WTC11 (cell line): ENCODE results near the gene ARHGAP25. TPM values are rescaled to one million over a fixed set of nuclear protein-coding genes. Genes with fewer than 3 reads are reported as not detected.

Experiments
- ATAC-seq: fragments of 200-7000 bp; cut with Tn5 transposase; 2 replicates; pipeline ENCODE4 v1.10.0; 2021; ENCODE audit warnings: mild to moderate bottlenecking, moderate library complexity
- CTCF ChIA-PET: fragments of 300-600 bp; sonication (Branson Sonifier 250); formaldehyde crosslinking; loops from one replicate; lab custom pipeline; 2021; ENCODE audit warnings: antibody characterized with exemption; lab: Charles Lee
- POLR2A ChIA-PET: fragments of 350-600 bp; sonication (Branson Sonifier 250); formaldehyde crosslinking; loops from one replicate; lab custom pipeline; 2021; ENCODE audit warnings: antibody characterized with exemption; lab: Charles Lee
- DNase-seq: peaks from one replicate; pipeline ENCODE4 v3.0.0; 2021; ENCODE audit warnings: low spot score
- H3K27ac Mint-ChIP-seq: 2 replicates; pipeline ENCODE4 v1.8.0; 2021; ENCODE audit warnings: mixed read lengths
- H3K27me3 Mint-ChIP-seq: 2 replicates; pipeline ENCODE4 v1.8.0; 2021; ENCODE audit warnings: low read depth, mild to moderate bottlenecking, moderate library complexity, mixed read lengths
- H3K36me3 Mint-ChIP-seq: 2 replicates; pipeline ENCODE4 v1.8.0; 2021; ENCODE audit warnings: mixed read lengths
- H3K4me1 Mint-ChIP-seq: 2 replicates; pipeline ENCODE4 v1.8.0; 2022; ENCODE audit warnings: mixed read lengths
- H3K4me3 Mint-ChIP-seq: 2 replicates; pipeline ENCODE4 v1.8.0; 2021; ENCODE audit warnings: mild to moderate bottlenecking, moderate library complexity, mixed read lengths
- H3K9me3 Mint-ChIP-seq: 2 replicates; pipeline ENCODE4 v1.8.0; 2021; ENCODE audit warnings: mixed read lengths
- CBFB ChIP-seq: sonication (generic); formaldehyde crosslinking; IDR thresholded peaks from 2 replicates; pipeline ENCODE4 v1.8.1; 2022; ENCODE audit warnings: mild to moderate bottlenecking, low read depth, missing genetic modification reagents
- FOXK1 ChIP-seq: sonication (generic); formaldehyde crosslinking; IDR thresholded peaks from 2 replicates; pipeline ENCODE4 v1.8.0; 2022; ENCODE audit warnings: mild to moderate bottlenecking, moderate library complexity, missing genetic modification reagents
- HMGA2 ChIP-seq: fragments of 250-450 bp; sonication (Bioruptor Pico); IDR thresholded peaks from 2 replicates; pipeline ENCODE4 v1.4.0; 2021; ENCODE audit warnings: mild to moderate bottlenecking, moderate library complexity
- IRF1 ChIP-seq: sonication (generic); formaldehyde crosslinking; IDR thresholded peaks from 2 replicates; pipeline ENCODE4 v1.8.0; 2023; ENCODE audit warnings: missing genetic modification reagents
- JUN ChIP-seq: sonication (generic); formaldehyde crosslinking; IDR thresholded peaks from 2 replicates; pipeline ENCODE4 v1.8.0; 2023; ENCODE audit warnings: mild to moderate bottlenecking, missing genetic modification reagents
- MXD4 ChIP-seq: fragments of 250-450 bp; sonication (Bioruptor Pico); IDR thresholded peaks from 2 replicates; pipeline ENCODE4 v1.8.0; 2021; ENCODE audit warnings: mild to moderate bottlenecking, moderate library complexity, borderline replicate concordance
- NFATC4 ChIP-seq: fragments of 250-450 bp; sonication (Bioruptor Pico); IDR thresholded peaks from 2 replicates; pipeline ENCODE4 v1.9.0; 2021; ENCODE audit warnings: mild to moderate bottlenecking
- NR2C2 ChIP-seq: sonication (generic); formaldehyde crosslinking; IDR thresholded peaks from 2 replicates; pipeline ENCODE4 v1.8.0; 2022; ENCODE audit warnings: mild to moderate bottlenecking, missing genetic modification reagents
- PRDM15 ChIP-seq: sonication (generic); formaldehyde crosslinking; IDR thresholded peaks from 2 replicates; pipeline ENCODE4 v1.8.0; 2022; ENCODE audit warnings: missing genetic modification reagents
- PRRX2 ChIP-seq: fragments of 250-450 bp; sonication (Bioruptor Pico); IDR thresholded peaks from 2 replicates; pipeline ENCODE4 v1.8.0; 2021; ENCODE audit warnings: mild to moderate bottlenecking
- RELA ChIP-seq: sonication (generic); formaldehyde crosslinking; IDR thresholded peaks from 2 replicates; pipeline ENCODE4 v1.8.1; 2022; ENCODE audit warnings: missing genetic modification reagents, mild to moderate bottlenecking, borderline replicate concordance
- RORB ChIP-seq: fragments of 250-450 bp; sonication (Bioruptor Pico); IDR thresholded peaks from 2 replicates; pipeline ENCODE4 v1.9.0; 2021; ENCODE audit warnings: mild to moderate bottlenecking
- TEAD1 ChIP-seq: sonication (generic); formaldehyde crosslinking; IDR thresholded peaks from 2 replicates; pipeline ENCODE4 v1.8.0; 2022; ENCODE audit warnings: mild to moderate bottlenecking, missing genetic modification reagents
- TEAD4 ChIP-seq: sonication (generic); formaldehyde crosslinking; IDR thresholded peaks from 2 replicates; pipeline ENCODE4 v1.8.0; 2022; ENCODE audit warnings: mild to moderate bottlenecking, missing genetic modification reagents
- ZBTB21 ChIP-seq: sonication (generic); formaldehyde crosslinking; IDR thresholded peaks from 2 replicates; pipeline ENCODE4 v1.8.1; 2023; ENCODE audit warnings: mild to moderate bottlenecking, missing genetic modification reagents, borderline replicate concordance
- ZNF219 ChIP-seq: sonication (generic); formaldehyde crosslinking; IDR thresholded peaks from 2 replicates; pipeline ENCODE4 v1.8.0; 2023; ENCODE audit warnings: missing genetic modification reagents, mild to moderate bottlenecking, borderline replicate concordance
- ZNF232 ChIP-seq: sonication (generic); formaldehyde crosslinking; IDR thresholded peaks from 2 replicates; pipeline ENCODE4 v1.8.0; 2022; ENCODE audit warnings: mild to moderate bottlenecking, missing genetic modification reagents
- ZNF263 ChIP-seq: sonication (generic); formaldehyde crosslinking; IDR thresholded peaks from 2 replicates; pipeline ENCODE4 v1.8.1; 2022; ENCODE audit warnings: low read depth, mild to moderate bottlenecking, moderate library complexity, missing genetic modification reagents
- ZNF423 ChIP-seq: fragments of 250-450 bp; sonication (Bioruptor Pico); IDR thresholded peaks from 2 replicates; pipeline ENCODE4 v2.1.2; 2022; ENCODE audit warnings: mild to moderate bottlenecking, moderate library complexity
- total RNA-seq: library from RNA; stranded (reverse); gene quantifications from 3 replicates; pipeline ENCODE4 v1.2.3, GENCODE V29; 2021
- TF ChIP-seq, protein P1 (sequence below): fragments of 250-450 bp; sonication (Bioruptor Pico); IDR thresholded peaks from 2 replicates; pipeline ENCODE4 v1.9.0; 2021; ENCODE audit warnings: mild to moderate bottlenecking
- TF ChIP-seq, protein P2 (sequence below): sonication (generic); formaldehyde crosslinking; IDR thresholded peaks from 2 replicates; pipeline ENCODE4 v1.8.1; 2023; ENCODE audit warnings: mild to moderate bottlenecking, missing genetic modification reagents, moderate library complexity
- TF ChIP-seq, protein P3 (sequence below): sonication (generic); formaldehyde crosslinking; conservative IDR thresholded peaks from 2 replicates; pipeline ENCODE4 v1.8.1; 2022; ENCODE audit warnings: mild to moderate bottlenecking, missing genetic modification reagents
- TF ChIP-seq, protein P4 (sequence below): sonication (generic); formaldehyde crosslinking; conservative IDR thresholded peaks from 2 replicates; pipeline ENCODE4 v1.8.1; 2023; ENCODE audit warnings: mild to moderate bottlenecking, low read depth, missing genetic modification reagents, moderate library complexity

The ARHGAP25 gene
- total RNA-seq, 1 experiment from 2014 or later = 2.9 TPM

- Mint-ChIP-seq H3K36me3 (no peaks in the 10 kb centered on the region), H3K27ac (no peak overlapping the region), H3K27me3 (no peaks in the 10 kb centered on the region), H3K4me3 (no peak overlapping the region), H3K4me1 (peaks cover 8% of the 10 kb centered on the region), H3K9me3 (no peaks in the 10 kb centered on the region)
- no peak for ATAC-seq
- CTCF ChIA-PET = no interaction called here
- no peak for DNase-seq
- POLR2A ChIA-PET = no interaction called here
- TF ChIP-seq, protein P1, sequence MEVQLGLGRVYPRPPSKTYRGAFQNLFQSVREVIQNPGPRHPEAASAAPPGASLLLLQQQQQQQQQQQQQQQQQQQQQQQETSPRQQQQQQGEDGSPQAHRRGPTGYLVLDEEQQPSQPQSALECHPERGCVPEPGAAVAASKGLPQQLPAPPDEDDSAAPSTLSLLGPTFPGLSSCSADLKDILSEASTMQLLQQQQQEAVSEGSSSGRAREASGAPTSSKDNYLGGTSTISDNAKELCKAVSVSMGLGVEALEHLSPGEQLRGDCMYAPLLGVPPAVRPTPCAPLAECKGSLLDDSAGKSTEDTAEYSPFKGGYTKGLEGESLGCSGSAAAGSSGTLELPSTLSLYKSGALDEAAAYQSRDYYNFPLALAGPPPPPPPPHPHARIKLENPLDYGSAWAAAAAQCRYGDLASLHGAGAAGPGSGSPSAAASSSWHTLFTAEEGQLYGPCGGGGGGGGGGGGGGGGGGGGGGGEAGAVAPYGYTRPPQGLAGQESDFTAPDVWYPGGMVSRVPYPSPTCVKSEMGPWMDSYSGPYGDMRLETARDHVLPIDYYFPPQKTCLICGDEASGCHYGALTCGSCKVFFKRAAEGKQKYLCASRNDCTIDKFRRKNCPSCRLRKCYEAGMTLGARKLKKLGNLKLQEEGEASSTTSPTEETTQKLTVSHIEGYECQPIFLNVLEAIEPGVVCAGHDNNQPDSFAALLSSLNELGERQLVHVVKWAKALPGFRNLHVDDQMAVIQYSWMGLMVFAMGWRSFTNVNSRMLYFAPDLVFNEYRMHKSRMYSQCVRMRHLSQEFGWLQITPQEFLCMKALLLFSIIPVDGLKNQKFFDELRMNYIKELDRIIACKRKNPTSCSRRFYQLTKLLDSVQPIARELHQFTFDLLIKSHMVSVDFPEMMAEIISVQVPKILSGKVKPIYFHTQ (CRISPR knock-in tag) = no peak
- TF ChIP-seq TEAD4 (CRISPR knock-in tag) (no peak), HMGA2 (CRISPR knock-in tag) (no peak), MXD4 (CRISPR knock-in tag) (no peak), NR2C2 (CRISPR knock-in tag) (no peak), RORB (no peak), ZNF219 (CRISPR knock-in tag) (no peak), PRRX2 (CRISPR knock-in tag) (no peak), JUN (CRISPR knock-in tag) (no peak), RELA (CRISPR knock-in tag) (no peak), CBFB (CRISPR knock-in tag) (no peak), ZNF423 (no peak), IRF1 (no peak), ZNF232 (CRISPR knock-in tag) (no peak), ZNF263 (no peak), TEAD1 (no peak), FOXK1 (CRISPR knock-in tag) (no peak), PRDM15 (CRISPR knock-in tag) (no peak)
- TF ChIP-seq, protein P2, sequence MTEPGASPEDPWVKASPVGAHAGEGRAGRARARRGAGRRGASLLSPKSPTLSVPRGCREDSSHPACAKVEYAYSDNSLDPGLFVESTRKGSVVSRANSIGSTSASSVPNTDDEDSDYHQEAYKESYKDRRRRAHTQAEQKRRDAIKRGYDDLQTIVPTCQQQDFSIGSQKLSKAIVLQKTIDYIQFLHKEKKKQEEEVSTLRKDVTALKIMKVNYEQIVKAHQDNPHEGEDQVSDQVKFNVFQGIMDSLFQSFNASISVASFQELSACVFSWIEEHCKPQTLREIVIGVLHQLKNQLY (CRISPR knock-in tag) = no peak
- TF ChIP-seq, protein P3, sequence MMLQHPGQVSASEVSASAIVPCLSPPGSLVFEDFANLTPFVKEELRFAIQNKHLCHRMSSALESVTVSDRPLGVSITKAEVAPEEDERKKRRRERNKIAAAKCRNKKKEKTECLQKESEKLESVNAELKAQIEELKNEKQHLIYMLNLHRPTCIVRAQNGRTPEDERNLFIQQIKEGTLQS (CRISPR knock-in tag) = no peak
These were observed 14.7 kb upstream of the ARHGAP25 start for GRCh38 chr2:68719912-68720311.

- H3K27me3 Mint-ChIP-seq = no peaks in the 10 kb centered on the region
- no peak overlapping the region for H3K4me3 Mint-ChIP-seq
- CTCF ChIA-PET = interaction anchor here (2.5 to 3.8 kb wide), 2 partner anchors 11 to 204 kb away, joined by 15 to 29 read pairs; no protein-coding TSS in a partner anchor
- DNase-seq (no peak), ATAC-seq (no peak)
- TF ChIP-seq, protein P4, sequence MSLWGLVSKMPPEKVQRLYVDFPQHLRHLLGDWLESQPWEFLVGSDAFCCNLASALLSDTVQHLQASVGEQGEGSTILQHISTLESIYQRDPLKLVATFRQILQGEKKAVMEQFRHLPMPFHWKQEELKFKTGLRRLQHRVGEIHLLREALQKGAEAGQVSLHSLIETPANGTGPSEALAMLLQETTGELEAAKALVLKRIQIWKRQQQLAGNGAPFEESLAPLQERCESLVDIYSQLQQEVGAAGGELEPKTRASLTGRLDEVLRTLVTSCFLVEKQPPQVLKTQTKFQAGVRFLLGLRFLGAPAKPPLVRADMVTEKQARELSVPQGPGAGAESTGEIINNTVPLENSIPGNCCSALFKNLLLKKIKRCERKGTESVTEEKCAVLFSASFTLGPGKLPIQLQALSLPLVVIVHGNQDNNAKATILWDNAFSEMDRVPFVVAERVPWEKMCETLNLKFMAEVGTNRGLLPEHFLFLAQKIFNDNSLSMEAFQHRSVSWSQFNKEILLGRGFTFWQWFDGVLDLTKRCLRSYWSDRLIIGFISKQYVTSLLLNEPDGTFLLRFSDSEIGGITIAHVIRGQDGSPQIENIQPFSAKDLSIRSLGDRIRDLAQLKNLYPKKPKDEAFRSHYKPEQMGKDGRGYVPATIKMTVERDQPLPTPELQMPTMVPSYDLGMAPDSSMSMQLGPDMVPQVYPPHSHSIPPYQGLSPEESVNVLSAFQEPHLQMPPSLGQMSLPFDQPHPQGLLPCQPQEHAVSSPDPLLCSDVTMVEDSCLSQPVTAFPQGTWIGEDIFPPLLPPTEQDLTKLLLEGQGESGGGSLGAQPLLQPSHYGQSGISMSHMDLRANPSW = no peak
- no peak for TF ChIP-seq NFATC4 (CRISPR knock-in tag)
- TF ChIP-seq ZBTB21 (CRISPR knock-in tag) = no peak
- H3K36me3 Mint-ChIP-seq = no peaks in the 10 kb centered on the region
- H3K4me1 Mint-ChIP-seq = peaks cover 8% of the 10 kb centered on the region
- H3K9me3 Mint-ChIP-seq = no peaks in the 10 kb centered on the region
- H3K27ac Mint-ChIP-seq = no peak overlapping the region
- POLR2A ChIA-PET = no interaction called here
These were observed 13.9 kb upstream of the ARHGAP25 start for GRCh38 chr2:68720665-68721064.
